ENCODE data around the gene SH3BGRL. TPM values are rescaled to one million over a fixed set of nuclear protein-coding genes. Genes with fewer than 3 reads are reported as not detected.
A peak's percentile ranks its signal among the peaks of the same experiment; 100 is the strongest.

SH3BGRL gene
- total RNA-seq: 80.6 and 88.1 TPM in 2 replicates
- polyA plus RNA-seq (2012): 74.9 TPM

GRCh38 chrX:81201671-81202455 lies at the start of gene SH3BGRL, which contains the start of gene HMGN5:
Gene SH3BGRL (plus strand): TSS chrX:81202102. CDS start chrX:81202201, 99 bp downstream.
Gene HMGN5 (minus strand): TSS chrX:81201913. CDS start chrX:81121549, 80,364 bp downstream.
- peak; percentile 90 for DNase-seq (ENCODE audit: low read depth)

GRCh38 chrX:81168391-81168790 lies 33.5 kb upstream of the SH3BGRL start:
- DNase-seq (ENCODE audit: low read depth): no peak

DNA sequence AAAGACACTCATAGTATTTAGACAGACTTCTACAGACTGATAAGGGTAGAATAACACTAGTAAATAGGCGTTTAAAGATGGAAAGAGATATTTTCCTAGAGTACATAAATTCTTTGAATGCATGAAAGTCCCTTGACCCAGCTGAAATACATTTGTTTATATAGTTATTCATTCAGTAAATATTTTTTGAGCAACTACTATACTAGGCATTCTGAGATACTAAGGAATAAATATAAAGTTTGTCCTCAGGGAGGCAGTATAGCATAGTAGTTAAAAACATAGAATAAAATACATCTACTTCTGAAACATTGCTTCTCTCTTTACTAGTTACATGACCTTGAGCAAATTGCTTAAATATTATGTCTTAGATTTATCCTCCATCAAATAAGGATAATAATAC lies 27.6 kb upstream of the SH3BGRL start:
- peak; percentile 33 for DNase-seq (ENCODE audit: low read depth)

- no peak for DNase-seq (ENCODE audit: low read depth)
These were observed 6.6 kb upstream of the SH3BGRL start for GRCh38 chrX:81195259-81195658.

DNA sequence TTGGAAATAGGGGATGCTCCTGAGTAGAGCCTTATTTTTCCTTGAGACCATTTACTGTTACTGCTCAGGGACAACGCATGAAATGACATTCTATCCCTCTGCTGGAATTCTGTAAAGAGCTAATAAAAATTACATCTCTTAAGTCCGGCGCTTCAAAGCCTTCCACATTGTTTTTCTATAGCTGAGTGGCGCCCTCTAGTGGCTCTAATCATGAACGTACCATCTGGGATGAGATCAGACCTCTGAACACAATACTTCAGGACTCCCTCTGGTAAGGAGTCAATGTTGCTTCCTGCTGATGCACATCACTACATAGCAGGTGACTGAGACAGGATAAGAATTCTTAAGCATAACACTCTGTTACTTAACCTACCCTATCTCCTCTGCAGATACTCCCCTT lies 6.2 kb upstream of the SH3BGRL start:
- DNase-seq (ENCODE audit: low read depth): peak; percentile 56

GRCh38 chrX:81201071-81201470 lies 831 bp upstream of the SH3BGRL start:
- DNase-seq (ENCODE audit: low read depth): peak; percentile 4

DNA sequence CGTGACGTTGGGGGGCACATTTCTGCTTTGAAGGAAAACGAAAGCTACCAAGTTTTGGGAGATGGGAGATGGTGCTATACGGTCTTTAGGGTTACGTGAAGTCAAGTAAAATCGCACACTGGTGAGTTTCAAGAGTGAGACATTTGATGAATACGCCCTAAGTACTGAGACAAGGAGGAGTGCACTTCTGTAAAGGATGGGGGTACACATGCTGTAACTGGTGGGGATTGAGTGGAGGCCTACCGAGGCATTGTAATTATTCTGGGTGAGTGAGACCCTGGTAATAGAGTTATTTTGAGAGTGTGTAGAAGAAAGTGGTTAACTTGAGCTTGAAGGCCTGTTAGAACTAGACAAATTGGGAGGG lies 536 bp downstream of the SH3BGRL start:
- peak; percentile 35 for DNase-seq (ENCODE audit: low read depth)

- DNase-seq (ENCODE audit: low read depth): peak; percentile 12
These were observed 1.0 kb downstream of the SH3BGRL start for GRCh38 chrX:81202943-81203342.

GRCh38 chrX:81205551-81205950 lies 3.6 kb downstream of the SH3BGRL start:
- DNase-seq (ENCODE audit: low read depth): no peak

GRCh38 chrX:81206476-81206875 lies 4.6 kb downstream of the SH3BGRL start:
- no peak for DNase-seq (ENCODE audit: low read depth)

- DNase-seq (ENCODE audit: low read depth): no peak
These were observed 7.0 kb downstream of the SH3BGRL start for GRCh38 chrX:81208916-81209315.

DNA sequence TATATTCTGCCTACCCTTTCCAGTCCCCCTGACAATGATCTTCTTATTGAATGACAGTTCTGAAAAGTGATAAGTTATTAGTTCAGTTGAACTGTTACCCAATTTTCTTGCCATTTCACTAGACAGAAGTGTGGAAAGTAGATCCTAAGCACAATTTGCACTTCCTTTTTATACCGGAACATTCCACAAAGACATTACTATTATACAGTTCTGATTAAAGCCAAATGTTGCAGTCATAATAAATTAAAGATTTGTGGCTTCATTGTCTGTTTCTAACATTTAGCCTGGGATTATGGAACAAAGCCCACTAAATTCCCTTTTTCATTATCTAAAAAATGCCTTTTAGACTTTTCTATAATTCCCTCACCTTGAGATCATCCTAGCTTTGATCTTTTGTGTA lies 13.8 kb downstream of the SH3BGRL start:
- no peak for DNase-seq (ENCODE audit: low read depth)

- DNase-seq (ENCODE audit: low read depth): no peak
These were observed 27.3 kb downstream of the SH3BGRL start for GRCh38 chrX:81229229-81229628.

DNA sequence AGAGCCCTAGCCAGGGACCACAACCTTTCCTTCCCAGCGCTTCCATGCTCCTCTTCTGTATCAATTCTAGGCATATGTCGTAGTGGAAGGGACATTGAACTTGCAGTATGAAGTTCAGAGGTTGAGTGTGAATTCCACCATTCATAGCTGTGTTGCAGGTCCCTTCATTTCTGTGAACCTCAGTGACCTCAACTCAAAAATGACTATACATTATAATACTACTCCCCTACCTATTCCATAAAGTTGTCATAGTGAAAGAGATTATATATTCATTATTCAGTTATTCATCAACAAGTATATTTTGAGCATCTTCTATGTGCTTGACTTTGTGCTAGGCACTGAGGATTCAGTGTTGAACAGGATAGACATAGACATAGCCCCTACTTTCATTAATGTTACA lies 28.0 kb downstream of the SH3BGRL start:
- no peak for DNase-seq (ENCODE audit: low read depth)

GRCh38 chrX:81231476-81231875 lies 29.6 kb downstream of the SH3BGRL start:
- DNase-seq (ENCODE audit: low read depth): no peak

DNA sequence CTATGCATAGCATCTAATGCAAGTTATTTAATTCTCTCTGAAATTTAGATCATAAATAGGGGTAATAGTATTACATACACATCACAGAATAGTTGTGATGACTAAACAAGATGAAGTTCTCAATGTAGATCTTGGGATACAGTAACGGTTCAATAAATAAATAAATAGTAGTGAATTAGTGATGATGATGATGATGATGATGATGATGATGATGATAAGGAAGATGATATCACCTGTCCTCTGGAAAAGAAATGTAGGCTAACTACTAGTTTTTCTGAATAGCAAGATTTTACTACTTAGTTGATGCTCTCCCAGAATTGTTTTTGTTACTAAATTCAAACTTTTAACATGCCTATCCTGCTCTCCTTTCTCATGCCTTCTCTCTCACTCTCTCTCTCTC lies 30.3 kb downstream of the SH3BGRL start:
- DNase-seq (ENCODE audit: low read depth): no peak

- no peak for DNase-seq (ENCODE audit: low read depth)
These were observed 35.6 kb downstream of the SH3BGRL start for GRCh38 chrX:81237516-81237915.

GRCh38 chrX:81238166-81238565 lies 36.3 kb downstream of the SH3BGRL start:
- no peak for DNase-seq (ENCODE audit: low read depth)

DNA sequence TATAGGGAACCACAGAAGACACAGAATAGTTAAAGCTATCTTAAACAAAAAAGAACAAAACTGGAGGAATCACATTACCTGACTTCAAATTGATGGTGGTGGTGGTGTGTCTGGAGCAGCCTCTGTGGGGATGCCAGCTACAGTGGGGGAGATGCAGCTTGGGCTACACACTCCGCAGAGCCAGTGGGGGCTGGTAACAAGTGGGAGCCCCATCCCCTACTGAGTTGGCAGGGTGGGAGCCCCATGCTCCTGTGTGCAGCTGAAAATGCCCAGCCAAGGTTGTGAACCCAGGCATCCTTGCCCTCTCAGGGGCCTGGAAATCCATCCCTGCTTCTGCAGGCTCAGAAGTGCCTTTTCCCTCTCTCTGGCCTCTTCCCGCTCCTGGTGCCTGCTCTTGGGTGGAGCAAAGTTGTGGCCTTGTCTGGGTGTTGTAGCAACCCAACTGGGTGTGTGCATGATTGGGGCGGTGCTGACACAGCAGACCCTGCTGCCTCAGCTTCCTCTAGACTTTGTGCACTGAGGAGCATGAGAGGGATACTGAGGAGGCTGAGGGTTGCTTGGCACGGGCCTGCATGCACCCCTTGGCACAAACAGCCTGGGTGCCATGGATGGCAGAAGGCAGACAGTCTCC lies 38.9 kb downstream of the SH3BGRL start:
- no peak for DNase-seq (ENCODE audit: low read depth)

DNA sequence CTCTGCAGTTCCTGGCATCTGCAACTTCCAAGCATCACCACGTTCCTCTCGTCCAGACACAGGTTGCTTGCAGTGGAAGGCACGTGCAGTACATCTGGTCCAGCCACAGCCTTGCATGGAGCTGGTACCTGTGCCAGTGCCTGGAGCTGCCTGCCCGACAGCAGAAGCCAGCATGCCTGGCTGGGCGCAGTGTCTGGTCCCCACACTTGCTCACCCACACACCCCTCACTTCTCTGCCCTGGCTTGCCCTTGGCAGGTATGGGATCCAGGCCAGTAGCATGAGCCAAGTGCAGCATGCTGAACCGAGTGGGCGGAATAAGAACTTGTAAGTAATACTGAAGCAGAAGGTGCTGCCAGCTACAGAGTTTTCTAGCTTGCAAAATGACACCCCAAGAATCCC lies 39.9 kb downstream of the SH3BGRL start:
- DNase-seq (ENCODE audit: low read depth): no peak

- DNase-seq (ENCODE audit: low read depth): no peak
These were observed 54.0 kb downstream of the SH3BGRL start for GRCh38 chrX:81255876-81256275.

DNA sequence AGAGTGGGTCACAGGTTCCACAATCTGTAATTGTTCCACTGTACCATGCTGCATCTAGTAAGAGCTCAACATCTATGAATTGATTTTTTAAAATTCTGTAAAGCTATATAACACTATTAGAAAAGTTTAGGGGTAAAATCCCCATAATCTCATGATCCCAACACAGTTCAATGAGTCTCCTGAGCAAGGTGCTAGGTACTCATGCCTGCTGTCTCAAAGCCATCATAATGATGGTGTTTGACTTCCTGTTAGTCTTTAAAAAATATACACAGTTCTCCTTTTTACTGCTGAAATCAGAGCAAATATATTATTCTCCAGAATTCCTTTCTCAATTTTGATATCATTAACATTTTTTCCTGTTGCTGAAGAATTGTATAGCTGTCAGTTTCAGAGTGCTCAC lies 55.9 kb downstream of the SH3BGRL start:
- DNase-seq (ENCODE audit: low read depth): no peak
